Skin epidermis (tissue), 12 donors: ENCODE results near the gene KRTAP5-9.
"Not testable (repeated sequence)": the region's sequence is repeated elsewhere in the genome, so short reads cannot be mapped to it uniquely, and the experiment has no call there.

Experiments used
- H3K27ac ChIP-seq, 21 experiments: fragments of 200-600 bp; sonication (generic) in 11 of 21; one replicate each; pipeline ENCODE4 v1.5.0; 2020; ENCODE audit warnings: mild to moderate bottlenecking in 3 of 21, inconsistent platforms in 2 of 21, moderate library complexity in 2 of 21
- H3K4me3 ChIP-seq, 7 experiments: fragments of 200-600 bp; sonication (generic) in 2 of 7; one replicate each; pipeline ENCODE4 v1.5.0; 2020; ENCODE audit warnings: inconsistent platforms in 2 of 7, mild to moderate bottlenecking in 2 of 7, moderate library complexity in 1 of 7

KRTAP5-9 gene

GRCh38 chr11:71556018-71556417 is 7.8 kb downstream of the KRTAP5-9 start:
- no peak overlapping the region for H3K27ac ChIP-seq
- H3K4me3 ChIP-seq = no peak overlapping the region

DNA sequence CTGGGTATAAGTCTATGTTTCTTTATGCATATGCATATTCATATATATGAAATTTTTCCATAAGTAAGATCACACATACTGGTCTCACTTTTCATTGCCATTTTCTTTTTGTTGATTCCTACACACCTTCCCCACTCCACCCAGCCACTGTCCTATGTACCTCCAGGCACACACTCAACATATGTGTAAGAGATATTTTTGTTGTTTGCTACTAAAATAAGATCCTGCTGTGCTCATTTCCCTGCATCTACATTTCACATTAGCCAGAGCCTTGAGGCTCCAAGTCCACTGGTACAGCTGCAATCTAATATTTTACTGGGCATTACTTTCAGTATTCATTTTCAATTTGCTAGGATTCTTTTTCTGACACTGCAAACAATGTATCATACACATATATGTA is 9.0 kb downstream of the KRTAP5-9 start:
- H3K27ac ChIP-seq = no peak overlapping the region
- no peak overlapping the region for H3K4me3 ChIP-seq

GRCh38 chr11:71558996-71559395 is 10.8 kb downstream of the KRTAP5-9 start:
- no peak overlapping the region for H3K27ac ChIP-seq
- H3K4me3 ChIP-seq = no peak overlapping the region

DNA sequence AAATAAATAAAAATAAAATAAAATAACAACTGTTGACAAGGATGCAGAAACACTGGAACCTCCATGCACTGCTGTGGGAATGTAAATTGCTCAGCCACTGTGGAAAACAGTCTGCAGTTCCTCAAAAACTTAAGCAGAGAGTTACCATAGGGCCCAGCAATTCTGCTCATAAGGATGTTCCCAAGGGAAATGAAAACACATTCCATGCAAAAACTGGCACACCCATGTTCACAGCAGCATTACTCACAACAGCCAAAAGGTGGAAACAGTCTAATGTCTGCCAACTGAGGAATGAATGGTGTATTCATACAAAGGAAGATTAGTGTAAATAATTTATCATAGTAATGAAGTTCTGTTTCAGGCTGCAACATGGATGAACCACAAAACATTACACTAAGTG is 13.9 kb downstream of the KRTAP5-9 start:
- H3K27ac ChIP-seq = no peak overlapping the region

GRCh38 chr11:71563406-71563805 is 15.2 kb downstream of the KRTAP5-9 start:
- H3K4me3 ChIP-seq = no peak overlapping the region
- no peak overlapping the region for H3K27ac ChIP-seq

More for the DNA sequence above, 13.9 kb downstream of the KRTAP5-9 start:
- no peak overlapping the region for H3K4me3 ChIP-seq

DNA sequence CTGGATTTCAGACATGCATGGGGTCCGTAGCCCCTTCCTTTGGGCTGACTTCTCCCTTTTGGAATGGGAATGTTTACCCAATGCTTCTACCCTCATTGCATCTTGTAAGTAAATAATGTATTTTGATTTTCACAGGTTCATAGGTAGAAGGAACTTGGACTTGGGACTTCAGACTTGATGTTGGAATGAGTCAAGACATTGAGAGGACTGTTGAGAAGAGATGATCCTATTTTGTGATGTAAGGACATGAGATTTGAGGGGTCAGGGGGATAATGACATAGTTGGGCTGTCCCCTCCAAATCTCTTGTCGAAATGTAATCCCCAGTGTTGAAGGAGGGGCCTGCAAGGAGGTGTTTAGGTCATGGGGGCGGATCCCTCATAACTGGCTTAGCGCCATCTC is 16.2 kb downstream of the KRTAP5-9 start:
- Histone ChIP-seq H3K4me3 (no peak overlapping the region), H3K27ac (no peak overlapping the region)

DNA sequence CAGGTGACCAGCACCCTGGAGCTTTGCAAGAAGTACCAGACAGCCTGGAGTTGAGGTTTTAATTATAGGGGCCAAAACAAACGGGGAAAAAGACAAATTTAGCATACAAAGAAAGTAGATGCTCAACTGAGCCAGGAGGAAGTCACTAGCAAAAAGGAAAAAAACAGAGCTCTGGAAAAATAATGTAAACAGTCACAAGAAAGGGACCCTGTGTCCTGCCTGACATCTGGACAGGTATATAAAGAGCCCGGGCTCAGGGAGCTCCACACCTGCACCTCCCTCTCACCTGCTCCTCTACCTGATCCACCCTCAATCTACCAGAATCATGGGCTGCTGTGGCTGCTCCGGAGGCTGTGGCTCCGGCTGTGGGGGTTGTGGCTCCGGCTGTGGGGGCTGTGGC is 17.0 kb downstream of the KRTAP5-9 start, which contains the start of gene KRTAP5-10:
Gene KRTAP5-10 (plus strand): TSS at position 301 of the 400 bp plus-strand sequence. CDS start 25 bp downstream, at position 326.
- peak within 1 kb of the TSS in 1 of 21 experiments; percentile 44 for H3K27ac ChIP-seq
- no peak within 1 kb of the TSS for H3K4me3 ChIP-seq

DNA sequence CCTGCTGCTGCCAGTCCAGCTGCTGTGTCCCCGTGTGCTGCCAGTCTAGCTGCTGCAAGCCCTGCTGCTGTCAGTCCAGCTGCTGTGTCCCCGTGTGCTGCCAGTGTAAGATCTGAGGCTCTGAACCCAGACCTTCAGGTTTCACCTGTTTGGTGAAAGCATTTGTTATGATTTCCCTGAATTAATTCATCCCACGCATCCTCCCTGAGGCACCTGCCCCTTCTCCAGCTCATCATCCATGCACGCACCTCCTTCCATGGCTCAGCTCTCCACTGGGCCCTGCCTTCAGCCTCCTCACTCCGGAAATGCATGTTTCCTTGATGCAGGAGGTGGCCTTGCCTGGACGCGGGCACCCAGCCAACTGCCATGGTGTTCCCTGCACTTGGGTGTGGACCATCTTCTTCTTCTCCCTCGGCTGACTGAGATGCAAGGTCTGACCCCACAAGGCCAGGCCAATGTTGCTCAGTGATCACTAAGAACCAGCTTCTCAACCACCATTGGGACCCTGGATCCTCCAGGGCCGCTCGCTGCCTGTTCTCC is 17.9 kb downstream of the KRTAP5-9 start:
- Histone ChIP-seq H3K4me3 (no peak overlapping the region), H3K27ac (peak overlapping the region in 1 of 21 experiments; percentile 44)

DNA sequence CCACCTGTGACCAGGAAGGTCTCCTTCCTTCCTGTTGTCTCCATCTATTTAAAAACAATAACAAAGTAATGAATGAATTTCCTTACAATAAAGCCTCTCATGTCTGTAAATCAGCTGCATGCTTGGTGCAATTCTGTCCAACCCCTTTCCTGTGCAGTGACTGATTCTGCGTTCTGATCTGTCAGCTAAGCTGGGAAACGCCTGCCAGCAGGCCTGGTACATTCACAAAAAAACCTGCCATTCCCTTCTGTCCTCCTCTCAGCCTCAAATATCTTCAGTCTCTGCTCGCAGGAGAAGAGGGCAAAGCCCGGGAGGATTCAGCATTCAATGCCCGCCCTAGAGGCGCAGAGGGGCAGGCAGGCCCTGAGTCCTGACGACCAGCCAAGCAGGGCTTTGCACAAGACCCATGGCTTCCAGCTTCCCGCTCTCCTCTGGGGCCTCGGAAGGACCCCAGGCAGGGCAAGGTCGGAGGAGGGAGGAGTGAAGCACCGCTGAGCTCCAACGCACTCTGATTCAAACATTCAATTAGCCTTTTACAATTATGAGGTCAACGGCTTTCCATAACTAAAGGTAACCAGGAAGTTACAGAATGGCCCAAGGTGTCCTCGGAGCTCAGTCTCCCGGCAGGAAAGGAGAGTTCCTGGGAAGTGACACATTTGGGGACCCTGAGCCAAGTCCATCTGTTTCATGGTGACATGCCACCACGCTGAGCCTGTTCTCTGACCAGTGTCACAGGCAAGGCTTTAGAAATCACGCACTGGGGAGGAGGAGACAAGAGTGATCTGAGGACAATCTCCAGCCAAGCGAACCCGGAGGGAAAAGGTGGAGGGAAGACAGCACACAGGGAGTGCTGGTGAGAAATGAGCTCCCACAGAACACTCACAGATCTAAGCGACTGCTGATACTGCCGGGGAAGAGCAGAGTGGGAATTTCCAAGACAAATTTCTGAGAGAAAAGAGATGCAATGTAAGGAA is 18.7 kb downstream of the KRTAP5-9 start:
- not testable (repeated sequence) for H3K4me3 ChIP-seq

DNA sequence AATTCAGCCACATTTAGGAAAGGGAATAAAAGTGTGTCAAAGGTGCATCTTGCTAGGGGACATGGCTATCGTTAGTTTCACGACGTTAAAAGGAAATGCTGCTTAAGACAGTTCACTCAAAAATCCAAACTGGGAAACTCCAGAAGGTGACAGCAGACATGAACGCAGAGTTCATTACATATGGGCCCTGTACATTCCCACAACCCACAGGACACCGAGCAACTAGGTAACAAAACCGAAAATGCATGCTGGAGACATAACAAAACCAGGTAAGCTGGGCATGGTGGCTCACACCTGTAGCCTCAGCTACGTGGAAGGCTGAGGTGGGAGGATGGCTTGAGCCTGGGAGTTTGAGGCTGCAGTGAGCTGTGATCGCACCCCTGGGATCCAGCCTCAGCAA is 19.4 kb downstream of the KRTAP5-9 start:
- H3K4me3 ChIP-seq, H3K27ac ChIP-seq: not testable (repeated sequence)

More for the DNA sequence above, 18.7 kb downstream of the KRTAP5-9 start:
- not testable (repeated sequence) for H3K27ac ChIP-seq

DNA sequence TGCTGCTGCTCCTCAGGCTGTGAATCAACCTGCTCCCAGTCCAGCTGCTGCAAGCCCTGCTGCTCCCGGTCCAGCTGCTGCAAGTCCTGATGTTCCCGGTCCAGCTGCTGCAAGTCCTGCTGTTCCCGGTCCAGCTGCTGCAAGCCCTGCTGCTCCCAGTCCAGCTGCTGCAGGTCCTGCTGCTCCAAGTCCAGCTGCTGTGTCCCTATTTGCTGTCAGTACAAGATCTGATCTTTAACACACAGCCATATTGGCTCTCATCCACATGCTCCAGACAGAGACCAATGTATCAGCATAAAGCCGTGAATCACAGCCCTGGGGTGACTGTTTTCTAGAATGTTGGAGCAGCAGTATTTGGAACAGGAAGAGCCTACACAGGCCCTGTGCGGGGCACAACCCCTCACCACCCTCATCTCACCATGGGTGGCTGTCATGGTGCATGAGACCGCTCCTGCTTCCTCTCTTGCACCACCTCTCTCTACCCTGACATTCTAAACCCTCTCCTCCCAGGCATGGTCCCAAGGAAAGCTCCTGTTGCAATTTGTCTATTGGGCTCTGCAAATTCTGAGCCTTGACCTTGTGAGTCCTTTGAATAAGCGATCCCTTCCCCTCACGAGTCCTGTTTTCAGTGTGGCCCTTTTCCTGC is 20.6 kb downstream of the KRTAP5-9 start:
- H3K27ac ChIP-seq = no peak overlapping the region
- H3K4me3 ChIP-seq = no peak overlapping the region

- H3K27ac ChIP-seq, H3K4me3 ChIP-seq: not testable (repeated sequence)
These were observed 23.1 kb downstream of the KRTAP5-9 start for GRCh38 chr11:71571101-71571850.

DNA sequence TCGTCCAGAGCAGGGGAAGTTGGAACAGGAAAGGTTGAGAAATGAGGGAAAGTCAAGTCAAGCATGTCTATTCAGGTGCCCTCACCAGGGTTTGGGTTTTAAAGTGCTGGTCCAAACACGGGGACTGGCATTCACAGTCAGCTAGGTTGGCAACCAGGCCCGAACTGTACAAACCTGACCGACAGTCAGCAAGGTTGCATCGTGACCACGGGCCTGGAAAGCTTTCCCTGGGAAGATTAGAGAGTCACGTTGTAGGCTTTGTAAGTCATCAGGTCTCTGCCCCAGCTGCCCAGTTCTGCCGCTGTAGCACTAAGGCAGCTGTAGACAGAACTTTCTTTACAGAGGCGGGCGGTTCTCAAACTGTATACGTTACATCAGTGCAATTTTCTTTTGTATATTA is 24.6 kb downstream of the KRTAP5-9 start:
- no peak overlapping the region for H3K27ac ChIP-seq
- no peak overlapping the region for H3K4me3 ChIP-seq

GRCh38 chr11:71574418-71574817 is 26.2 kb downstream of the KRTAP5-9 start:
- no peak overlapping the region for H3K4me3 ChIP-seq
- no peak overlapping the region for H3K27ac ChIP-seq

DNA sequence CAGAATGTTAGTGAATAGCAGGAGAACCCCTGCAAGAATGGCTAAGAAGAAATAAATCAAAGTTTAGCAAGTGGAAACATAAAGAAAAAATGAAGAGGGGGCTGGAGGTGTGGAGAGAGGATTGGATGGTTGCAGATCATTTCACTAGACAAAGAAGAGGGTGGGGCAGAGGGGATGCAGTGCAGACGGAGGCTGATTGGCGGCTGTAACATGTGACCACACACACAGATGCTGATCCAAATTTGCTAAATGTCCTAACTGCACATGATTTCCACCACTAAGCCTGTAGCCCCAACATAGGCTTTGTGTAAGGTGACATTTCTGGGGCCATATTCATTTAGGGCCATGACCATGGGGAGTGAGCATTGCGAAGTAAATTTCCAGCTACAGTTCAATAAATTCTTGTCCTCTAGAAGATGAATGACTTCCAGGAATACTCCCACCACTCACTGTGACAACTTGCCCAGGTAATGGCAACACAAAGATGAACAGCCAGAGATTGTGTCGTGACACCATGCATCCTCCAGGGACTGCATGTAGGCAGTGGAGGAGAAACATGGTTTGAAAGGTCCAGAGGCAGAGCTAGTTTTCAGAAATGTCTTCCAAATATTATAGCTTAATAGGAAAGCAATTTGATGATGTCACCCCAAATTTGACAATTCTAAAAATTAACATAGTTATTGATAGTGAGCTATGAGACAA is 27.7 kb downstream of the KRTAP5-9 start:
- H3K27ac ChIP-seq = no peak overlapping the region
- H3K4me3 ChIP-seq = no peak overlapping the region

GRCh38 chr11:71576688-71577465 is 28.7 kb downstream of the KRTAP5-9 start:
- not testable (repeated sequence) for H3K4me3 ChIP-seq, H3K27ac ChIP-seq

DNA sequence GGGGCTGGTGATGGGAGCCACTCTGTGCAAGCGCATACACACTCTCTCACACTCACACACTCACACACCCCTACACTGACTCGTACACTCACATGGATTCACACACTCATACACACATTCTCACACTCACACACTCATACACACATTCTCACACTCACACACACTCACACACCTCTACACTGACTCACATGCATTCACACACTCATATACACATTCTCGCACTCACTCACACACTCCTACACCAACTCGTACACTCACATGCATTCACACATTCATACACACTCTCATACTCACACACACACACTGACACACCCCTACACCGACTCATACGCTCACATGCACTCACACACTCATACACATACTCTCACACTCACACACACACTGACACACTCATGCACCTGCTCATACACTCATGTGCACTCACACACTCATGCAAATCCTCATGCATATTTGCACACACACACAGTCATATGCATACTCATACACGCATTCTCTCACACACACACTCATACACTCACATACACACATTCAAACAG is 29.3 kb downstream of the KRTAP5-9 start:
- H3K27ac ChIP-seq = no peak overlapping the region
- H3K4me3 ChIP-seq = no peak overlapping the region

DNA sequence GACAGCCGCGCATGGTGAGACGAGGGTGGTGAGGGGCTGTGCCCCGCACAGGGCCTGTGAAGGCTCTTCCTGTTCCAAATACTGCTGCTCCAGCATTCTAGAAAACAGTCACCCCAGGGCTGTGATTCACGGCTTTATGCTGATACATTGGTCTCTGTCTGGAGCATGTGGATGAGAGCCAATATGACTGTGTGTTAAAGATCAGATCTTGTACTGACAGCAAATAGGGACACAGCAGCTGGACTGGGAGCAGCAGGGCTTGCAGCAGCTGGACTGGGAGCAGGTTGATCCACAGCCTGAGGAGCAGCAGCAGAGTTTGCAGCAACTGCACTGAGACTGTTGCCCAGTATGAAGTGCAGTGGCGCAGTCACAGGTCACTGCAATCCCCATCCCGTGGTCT is 31.3 kb downstream of the KRTAP5-9 start:
- H3K4me3 ChIP-seq = not testable (repeated sequence)

More for the DNA sequence above, 31.3 kb downstream of the KRTAP5-9 start:
- H3K27ac ChIP-seq = not testable (repeated sequence)
